Measurements from ENCODE around the gene EFCAB9. TPM values are rescaled to one million over a fixed set of nuclear protein-coding genes. Genes with fewer than 3 reads are reported as not detected.
"Not testable (repeated sequence)": the region's sequence is repeated elsewhere in the genome, so short reads cannot be mapped to it uniquely, and the experiment has no call there.

Gene EFCAB9
- total RNA-seq, 3 donors from 2014 or later: not detected

DNA sequence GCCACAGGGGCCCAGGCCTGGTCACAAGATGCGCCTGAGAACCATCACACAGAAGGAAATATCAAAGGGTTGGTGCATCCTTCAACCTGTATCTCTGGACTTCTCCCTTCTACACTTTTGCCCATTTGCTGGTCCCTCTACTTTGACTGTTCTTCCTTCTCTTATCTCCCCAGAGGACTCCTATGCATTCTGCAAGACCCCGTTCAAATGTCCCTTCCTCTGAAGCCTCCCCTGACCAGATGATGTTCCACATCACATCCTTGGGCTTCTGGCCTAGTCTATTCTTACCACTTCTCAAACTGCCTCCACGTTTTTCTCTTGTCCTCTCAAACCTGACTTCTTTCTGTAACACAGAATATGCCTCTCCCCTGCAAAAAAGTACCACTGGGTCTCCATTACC, 40.3 kb upstream of the EFCAB9 start:
- no peak overlapping the region for H3K4me3 ChIP-seq
- intact Hi-C loops (cut with DNase I; ENCODE audit: low total_unique reads): no loop called here
- H3K27me3 ChIP-seq: no peaks in the 10 kb centered on the region
- H3K4me1 ChIP-seq: no peaks in the 10 kb centered on the region
- DNase-seq (ENCODE audit: low spot score in 2 of 2): no peak
- TF ChIP-seq POLR2AphosphoS5 (IDR thresholded peaks at IDR 0.05): no peak
- TF ChIP-seq POLR2A (IDR thresholded peaks at IDR 0.05): no peak
- TF ChIP-seq, protein P1, sequence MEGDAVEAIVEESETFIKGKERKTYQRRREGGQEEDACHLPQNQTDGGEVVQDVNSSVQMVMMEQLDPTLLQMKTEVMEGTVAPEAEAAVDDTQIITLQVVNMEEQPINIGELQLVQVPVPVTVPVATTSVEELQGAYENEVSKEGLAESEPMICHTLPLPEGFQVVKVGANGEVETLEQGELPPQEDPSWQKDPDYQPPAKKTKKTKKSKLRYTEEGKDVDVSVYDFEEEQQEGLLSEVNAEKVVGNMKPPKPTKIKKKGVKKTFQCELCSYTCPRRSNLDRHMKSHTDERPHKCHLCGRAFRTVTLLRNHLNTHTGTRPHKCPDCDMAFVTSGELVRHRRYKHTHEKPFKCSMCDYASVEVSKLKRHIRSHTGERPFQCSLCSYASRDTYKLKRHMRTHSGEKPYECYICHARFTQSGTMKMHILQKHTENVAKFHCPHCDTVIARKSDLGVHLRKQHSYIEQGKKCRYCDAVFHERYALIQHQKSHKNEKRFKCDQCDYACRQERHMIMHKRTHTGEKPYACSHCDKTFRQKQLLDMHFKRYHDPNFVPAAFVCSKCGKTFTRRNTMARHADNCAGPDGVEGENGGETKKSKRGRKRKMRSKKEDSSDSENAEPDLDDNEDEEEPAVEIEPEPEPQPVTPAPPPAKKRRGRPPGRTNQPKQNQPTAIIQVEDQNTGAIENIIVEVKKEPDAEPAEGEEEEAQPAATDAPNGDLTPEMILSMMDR (IDR thresholded peaks at IDR 0.05): no peak
- H3K36me3 ChIP-seq: no peaks in the 10 kb centered on the region
- no peaks in the 10 kb centered on the region for H3K9me3 ChIP-seq
- H3K27ac ChIP-seq: no peak overlapping the region

DNA sequence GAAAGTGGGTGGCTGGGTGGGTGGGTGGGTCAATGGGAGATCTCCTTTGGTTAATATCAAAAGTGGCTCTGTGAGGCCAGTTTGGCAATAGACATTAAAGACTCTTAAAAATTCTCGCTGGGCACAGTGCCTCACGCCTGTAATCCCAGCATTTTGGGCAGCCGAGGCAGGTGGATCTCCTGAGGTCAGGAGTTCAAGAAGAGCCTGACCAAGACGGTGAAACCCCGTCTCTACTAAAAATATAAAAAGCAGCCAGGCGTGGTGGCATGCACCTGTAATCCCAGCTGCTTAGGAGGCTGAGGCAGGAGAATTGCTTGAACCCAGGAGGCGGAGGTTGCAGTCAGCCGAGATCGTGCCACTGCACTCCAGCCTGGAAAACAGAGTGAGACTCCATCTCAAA, 38.9 kb upstream of the EFCAB9 start:
- H3K27ac ChIP-seq; DNase-seq (ENCODE audit: low spot score in 2 of 2); H3K27me3 ChIP-seq; H3K9me3 ChIP-seq; H3K36me3 ChIP-seq; H3K4me1 ChIP-seq; intact Hi-C loops (cut with DNase I; ENCODE audit: low total_unique reads); H3K4me3 ChIP-seq: not testable (repeated sequence)

DNA sequence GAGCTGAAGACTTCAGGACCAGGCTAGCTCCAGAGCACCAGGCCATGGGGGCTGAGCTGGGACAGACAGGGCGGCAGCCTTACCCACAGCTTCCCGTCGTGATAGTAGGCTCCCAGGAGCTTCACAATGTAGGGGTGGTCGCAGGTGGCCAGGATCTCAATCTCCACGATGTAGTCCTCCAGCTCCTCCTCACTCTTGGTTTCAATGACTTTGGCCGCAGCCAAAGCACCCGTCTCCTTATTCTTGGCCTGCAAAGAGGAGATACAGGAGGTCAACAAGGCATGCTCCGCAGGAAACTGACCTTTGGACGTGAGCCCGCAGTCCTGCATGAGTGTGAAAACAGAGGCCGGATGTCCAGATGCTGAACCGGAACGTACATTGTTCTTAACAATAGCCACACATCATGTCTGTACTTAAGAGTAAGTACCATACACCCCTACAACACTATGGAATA, 37.4 kb upstream of the EFCAB9 start:
- no peaks in the 10 kb centered on the region for H3K4me1 ChIP-seq
- no peak overlapping the region for H3K27ac ChIP-seq
- no peak for TF ChIP-seq POLR2AphosphoS5 (IDR thresholded peaks at IDR 0.05)
- TF ChIP-seq, protein P1 (IDR thresholded peaks at IDR 0.05): no peak
- intact Hi-C loops (cut with DNase I; ENCODE audit: low total_unique reads): no loop called here
- no peak overlapping the region for H3K4me3 ChIP-seq
- H3K9me3 ChIP-seq: no peaks in the 10 kb centered on the region
- no peak for DNase-seq (ENCODE audit: low spot score in 2 of 2)
- no peaks in the 10 kb centered on the region for H3K36me3 ChIP-seq
- no peaks in the 10 kb centered on the region for H3K27me3 ChIP-seq

DNA sequence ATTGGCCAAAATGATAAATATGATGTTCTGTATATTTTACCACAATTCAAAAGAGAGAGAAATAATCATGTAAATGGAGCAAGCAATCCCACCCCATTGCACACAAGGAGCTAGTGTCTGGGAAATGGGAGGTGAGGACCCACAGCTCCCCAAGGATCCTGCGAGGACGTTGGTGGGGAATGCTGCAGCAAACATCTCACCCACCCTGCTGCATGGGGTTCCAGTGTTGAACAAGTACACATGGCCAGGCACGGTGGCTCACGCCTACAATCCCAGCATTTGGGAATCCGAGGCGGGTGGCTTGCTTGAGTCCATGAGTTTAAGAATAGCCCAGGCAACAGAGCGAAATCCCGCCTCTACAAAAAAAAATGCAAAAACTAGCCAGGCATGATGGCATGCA, 35.0 kb upstream of the EFCAB9 start:
- no peak overlapping the region for H3K27ac ChIP-seq
- H3K4me1 ChIP-seq: no peaks in the 10 kb centered on the region
- intact Hi-C loops (cut with DNase I; ENCODE audit: low total_unique reads): no loop called here

DNA sequence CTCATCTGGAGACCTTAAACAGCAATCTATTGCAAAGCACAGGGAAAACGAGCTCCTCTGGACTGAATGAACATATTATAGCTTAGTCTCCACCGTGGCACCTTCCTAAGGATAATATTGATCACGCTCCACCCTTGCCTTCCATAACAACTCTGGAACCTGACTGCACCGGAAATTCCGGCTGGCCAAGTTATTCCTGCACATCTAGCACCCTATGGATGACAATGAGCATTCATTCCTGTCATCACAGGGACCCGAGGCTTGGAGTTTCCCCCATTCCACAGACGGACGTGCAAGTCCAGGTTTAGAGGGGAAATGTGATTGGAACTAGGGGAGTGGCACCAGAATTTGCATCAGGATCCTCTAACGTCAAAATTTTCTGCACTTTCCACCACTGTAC, 33.5 kb upstream of the EFCAB9 start:
- no peaks in the 10 kb centered on the region for H3K9me3 ChIP-seq
- TF ChIP-seq POLR2AphosphoS5 (IDR thresholded peaks at IDR 0.05): no peak
- no peak for TF ChIP-seq POLR2A (IDR thresholded peaks at IDR 0.05)
- TF ChIP-seq, protein P1 (IDR thresholded peaks at IDR 0.05): no peak
- H3K36me3 ChIP-seq: no peaks in the 10 kb centered on the region
- no peak overlapping the region for H3K4me3 ChIP-seq
- H3K4me1 ChIP-seq: no peaks in the 10 kb centered on the region
- H3K27me3 ChIP-seq: no peaks in the 10 kb centered on the region
- no peak overlapping the region for H3K27ac ChIP-seq
- intact Hi-C loops (cut with DNase I; ENCODE audit: low total_unique reads): no loop called here
- DNase-seq (ENCODE audit: low spot score in 2 of 2): no peak

More for the DNA sequence above, 35.0 kb upstream of the EFCAB9 start:
- Histone ChIP-seq H3K36me3 (no peaks in the 10 kb centered on the region), H3K9me3 (no peaks in the 10 kb centered on the region), H3K4me3 (no peak overlapping the region), H3K27me3 (no peaks in the 10 kb centered on the region)
- no peak for DNase-seq (ENCODE audit: low spot score in 2 of 2)
- TF ChIP-seq POLR2AphosphoS5 (IDR thresholded peaks at IDR 0.05) (no peak), POLR2A (IDR thresholded peaks at IDR 0.05) (no peak)

DNA sequence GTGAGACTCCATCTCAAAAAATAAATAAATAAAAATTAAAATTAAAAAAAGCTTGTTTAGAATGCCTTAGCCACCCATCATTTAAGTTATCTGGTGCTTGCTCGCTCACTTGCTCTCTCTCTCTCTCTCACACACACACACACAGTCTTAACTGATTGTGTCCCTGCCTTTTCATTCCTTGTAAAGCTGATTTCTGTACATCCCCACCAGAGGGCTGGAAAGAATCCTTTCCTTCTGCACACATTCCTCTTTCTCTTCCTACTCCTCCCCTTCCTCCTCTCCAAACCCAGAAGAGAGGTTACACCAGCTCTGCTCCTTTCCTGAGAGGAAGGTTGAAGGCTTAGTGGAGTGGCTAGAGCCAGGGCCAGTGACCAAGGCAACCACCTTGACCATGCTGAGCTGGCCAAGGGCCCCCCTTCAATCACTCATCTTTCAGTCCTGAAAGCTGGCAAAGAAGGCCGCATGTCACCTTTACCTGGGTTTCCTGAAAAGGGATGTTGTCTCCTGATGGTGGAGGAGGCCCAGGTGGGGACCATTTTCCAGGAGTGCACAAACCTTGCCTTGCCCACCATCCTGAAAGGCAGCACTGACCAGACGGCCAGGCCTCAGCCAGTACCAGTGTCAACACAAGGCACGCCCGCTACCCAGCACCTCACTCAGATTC, 31.5 kb upstream of the EFCAB9 start:
- no peak overlapping the region for H3K4me3 ChIP-seq
- H3K36me3 ChIP-seq: no peaks in the 10 kb centered on the region
- H3K27me3 ChIP-seq: no peaks in the 10 kb centered on the region
- H3K27ac ChIP-seq: no peak overlapping the region
- no peaks in the 10 kb centered on the region for H3K4me1 ChIP-seq
- intact Hi-C loops (cut with DNase I; ENCODE audit: low total_unique reads): no loop called here
- no peak for DNase-seq (ENCODE audit: low spot score in 2 of 2)
- TF ChIP-seq POLR2AphosphoS5 (IDR thresholded peaks at IDR 0.05): no peak
- TF ChIP-seq, protein P1 (IDR thresholded peaks at IDR 0.05): no peak
- TF ChIP-seq POLR2A (IDR thresholded peaks at IDR 0.05): no peak
- H3K9me3 ChIP-seq: no peaks in the 10 kb centered on the region
